NCI-H2227 treated with DMSO at 0.1 percent for 48 hours (cell line): ENCODE measurements around the gene OR8B2.
"Not testable (repeated sequence)": the region's sequence is repeated elsewhere in the genome, so short reads cannot be mapped to it uniquely, and the experiment has no call there.

ENCODE experiments used
- DNase-seq: peaks from one replicate; lab custom pipeline; 2025; lab: John Stamatoyannopoulos, UW

OR8B2 gene

DNA sequence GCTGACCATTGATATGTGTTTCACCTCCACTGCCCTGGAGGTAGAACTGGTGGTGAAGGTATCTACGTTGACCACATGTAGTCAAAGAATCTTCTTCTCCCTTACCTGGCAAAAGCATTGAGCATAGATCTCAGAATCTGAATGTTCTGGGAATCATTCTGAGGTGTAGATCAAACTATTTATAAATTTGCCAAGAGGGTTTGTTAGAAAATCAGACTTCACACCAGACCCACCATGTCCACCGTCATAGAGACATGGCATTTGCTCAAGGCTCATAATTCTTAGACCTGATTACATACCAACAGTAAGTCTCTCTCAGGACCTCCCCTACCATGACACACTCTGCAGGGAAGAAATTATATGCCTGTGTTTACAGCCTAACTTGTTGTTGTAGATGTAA lies at the start of gene OR8B2:
Gene OR8B2, minus strand, starts transcription at position 101 of the 400 bp plus-strand sequence. CDS start 1,156 bp downstream, outside the sequence.
- DNase-seq, result no peak

GRCh38 chr11:124429599-124429998 lies 45.3 kb upstream of the OR8B2 start:
- no peak for DNase-seq

GRCh38 chr11:124424384-124424921 lies 40.2 kb upstream of the OR8B2 start, which contains the start of gene OR8B4:
OR8B4 (minus strand) TSS chr11:124424871; CDS start chr11:124424871, 0 bp downstream.
- DNase-seq, result no peak

GRCh38 chr11:124421043-124421442 lies 36.7 kb upstream of the OR8B2 start:
- DNase-seq, result no peak

- DNase-seq, result peak; percentile 39
Measured at GRCh38 chr11:124415356-124415923, 31.1 kb upstream of the OR8B2 start.

DNA sequence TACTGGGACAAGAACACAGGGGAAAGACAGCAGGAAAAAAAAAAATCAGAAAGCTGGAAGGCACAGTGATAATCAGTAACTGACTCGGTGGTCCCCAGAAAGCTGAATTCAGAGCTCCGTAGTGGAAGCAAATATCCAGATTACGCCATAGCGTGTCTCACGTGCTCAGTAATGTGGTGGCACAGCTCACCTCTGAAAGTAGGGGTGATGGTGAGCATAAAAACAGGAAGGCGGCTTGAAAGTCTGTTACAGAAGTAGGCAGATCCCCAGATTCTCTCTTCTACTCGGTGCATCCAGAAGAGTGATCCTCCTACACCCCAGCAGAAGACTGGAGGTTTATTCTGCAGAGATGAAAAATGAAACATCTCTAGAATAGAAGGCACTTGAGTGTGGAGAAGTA lies 25.6 kb upstream of the OR8B2 start:
- DNase-seq, result no peak

DNA sequence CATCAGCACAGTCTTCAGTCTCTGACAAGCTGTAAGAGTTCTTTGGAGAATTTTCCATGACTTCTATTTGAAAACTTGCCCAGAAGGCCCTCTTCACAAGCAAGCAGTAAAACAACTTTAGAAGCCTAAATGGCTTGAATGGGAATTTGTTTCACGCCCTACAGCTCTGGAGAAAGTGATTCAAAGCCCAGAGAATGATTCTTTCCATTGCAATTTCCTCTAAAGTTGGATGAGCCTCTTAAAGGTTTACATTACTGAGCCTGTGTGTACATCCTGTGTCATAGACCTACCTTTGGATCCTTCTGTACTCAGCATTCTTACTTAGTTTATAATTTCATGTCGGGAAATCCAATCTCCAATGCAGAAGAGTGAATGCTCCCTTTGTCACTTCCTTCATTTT lies 21.3 kb upstream of the OR8B2 start:
- no peak for DNase-seq

GRCh38 chr11:124403186-124403585 lies 18.9 kb upstream of the OR8B2 start:
- not testable (repeated sequence) for DNase-seq

DNA sequence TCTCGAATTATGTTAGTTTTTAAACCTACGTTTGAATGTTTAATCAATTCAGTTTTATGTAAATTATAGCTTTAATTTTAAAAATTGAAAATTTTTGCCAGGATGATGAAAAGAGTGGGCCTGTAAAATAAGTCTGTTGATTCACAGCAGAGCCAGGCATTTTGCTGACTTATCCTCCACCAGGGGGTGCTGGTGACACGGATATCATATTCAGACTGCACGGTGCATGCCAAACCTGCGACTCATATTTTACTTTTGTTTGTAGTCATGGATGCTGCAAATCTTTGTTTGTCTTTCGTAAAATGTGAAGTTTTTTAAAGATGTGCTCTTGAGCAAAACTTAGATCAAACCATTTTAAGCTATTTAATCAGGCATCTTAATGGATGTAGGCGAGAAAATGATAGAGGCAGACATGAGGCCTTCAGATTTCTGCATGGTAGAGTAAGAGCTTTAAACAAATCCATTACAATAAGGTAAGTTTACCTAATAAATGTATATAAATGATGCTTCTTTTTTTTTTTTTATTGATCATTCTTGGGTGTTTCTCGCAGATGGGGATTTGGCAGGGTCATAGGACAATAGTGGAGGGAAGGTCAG lies 18.1 kb upstream of the OR8B2 start:
- DNase-seq, result no peak

DNA sequence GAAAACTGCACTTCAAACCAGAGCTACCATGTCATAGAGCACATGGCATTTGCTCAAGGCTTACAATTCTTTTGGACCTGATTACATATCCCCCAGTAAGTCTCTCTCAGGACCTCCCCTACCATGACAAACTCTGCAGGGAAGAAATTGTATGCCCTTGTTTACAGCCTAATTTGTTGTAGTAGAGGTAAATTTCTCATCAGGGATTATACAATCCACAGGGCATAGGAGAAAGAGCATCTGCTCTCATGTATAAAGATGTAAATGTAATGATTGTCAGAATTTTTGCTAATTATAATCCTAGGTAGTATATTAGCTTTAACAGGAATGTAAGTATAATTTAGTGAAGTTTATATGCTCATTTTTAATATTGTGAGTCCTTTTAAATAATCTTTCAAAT lies 14.6 kb upstream of the OR8B2 start, which contains the start of gene OR8B3:
Gene OR8B3, minus strand, starts transcription at position 101 of the 400 bp plus-strand sequence. CDS start 1,673 bp downstream, outside the sequence.
- no peak for DNase-seq

DNA sequence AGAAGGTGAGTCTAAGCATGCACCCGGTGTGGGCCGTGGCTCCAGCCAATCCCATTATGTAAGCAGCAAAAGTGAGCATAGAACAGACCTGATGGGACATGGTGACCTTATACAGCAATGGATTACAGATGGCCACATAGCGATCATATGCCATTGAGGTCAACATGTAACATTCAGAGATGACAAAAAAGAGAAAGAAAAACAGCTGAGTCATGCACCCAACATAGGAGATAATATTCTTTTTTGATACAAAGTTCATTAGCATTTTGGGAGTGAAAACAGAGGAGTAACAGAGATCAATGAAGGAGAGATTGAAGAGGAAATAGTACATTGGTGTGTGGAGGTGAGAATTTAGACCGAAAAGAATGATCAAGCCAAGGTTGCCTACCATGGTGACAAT lies 12.5 kb upstream of the OR8B2 start:
- not testable (repeated sequence) for DNase-seq

- DNase-seq, result no peak
Measured at GRCh38 chr11:124394408-124394807, 10.1 kb upstream of the OR8B2 start.

GRCh38 chr11:124382857-124383256 lies 1.4 kb downstream of the OR8B2 start:
- DNase-seq, result not testable (repeated sequence)

- DNase-seq, result no peak
Measured at GRCh38 chr11:124380585-124380984, 3.7 kb downstream of the OR8B2 start.

DNA sequence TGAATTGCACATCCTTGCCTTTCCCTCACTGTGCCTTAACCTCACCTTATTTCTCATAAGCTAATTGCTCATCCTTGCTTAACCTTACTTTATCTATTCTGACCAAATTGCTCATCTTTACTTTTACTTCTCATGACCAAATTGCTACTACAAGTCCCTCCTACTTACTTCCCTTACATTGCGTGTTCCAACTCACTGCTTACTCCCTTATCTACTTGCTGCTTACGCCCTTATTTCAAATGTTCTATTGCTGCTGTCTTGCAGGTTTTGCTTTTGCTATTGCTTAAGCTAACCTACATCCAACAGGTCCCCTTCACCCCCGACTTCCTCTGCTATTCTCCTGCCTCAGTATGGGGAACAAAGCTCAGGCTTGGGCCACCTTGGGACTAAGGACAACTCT lies 8.0 kb downstream of the OR8B2 start:
- DNase-seq, result no peak

DNA sequence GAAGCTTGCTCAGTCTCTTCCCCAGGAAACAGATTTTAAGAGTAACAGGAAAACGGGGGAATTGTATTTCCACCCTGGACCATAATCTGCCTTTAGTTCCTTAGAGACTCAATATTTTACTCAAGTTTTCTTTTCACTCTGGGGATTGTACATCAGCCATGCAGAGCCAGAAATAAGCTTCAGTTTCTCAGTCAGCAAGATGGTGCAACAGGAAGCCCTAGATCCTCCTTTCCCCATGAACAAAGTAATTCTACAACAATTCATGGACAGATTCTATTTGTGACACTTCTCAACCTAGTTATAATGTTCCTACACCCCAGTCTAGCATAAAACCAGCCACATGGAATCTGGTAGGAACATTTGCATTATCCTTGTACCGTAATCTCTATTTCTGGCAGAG lies 24.7 kb downstream of the OR8B2 start:
- DNase-seq, result no peak

DNA sequence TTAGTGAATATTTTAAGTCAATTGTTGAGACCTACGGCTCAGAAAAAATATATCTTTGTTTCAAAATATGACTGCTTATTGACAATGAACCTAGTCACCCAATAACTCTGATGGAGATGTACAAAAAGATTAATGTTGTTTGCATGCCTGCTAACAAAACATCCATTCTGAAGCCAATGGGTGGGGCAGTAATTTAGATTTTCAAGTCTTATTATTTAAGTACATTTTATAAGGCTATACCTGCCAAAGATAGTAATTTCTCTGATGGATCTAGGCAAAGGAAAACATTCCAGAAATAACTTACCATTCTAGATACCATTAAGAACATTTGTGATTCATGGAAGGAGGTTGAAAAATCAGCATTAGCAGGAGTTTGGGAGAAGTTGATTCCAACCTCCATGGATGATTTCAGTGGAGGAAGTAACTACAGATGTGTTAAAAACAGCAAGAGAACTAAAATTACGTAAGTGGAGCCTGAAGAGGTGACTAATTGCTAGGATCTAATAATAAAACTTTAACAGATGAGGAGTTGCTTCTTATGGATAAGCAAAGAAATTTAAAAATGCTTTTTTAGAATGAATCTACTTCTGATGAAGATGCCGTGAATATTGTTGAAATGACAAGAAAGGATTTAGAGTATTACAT lies 37.9 kb downstream of the OR8B2 start:
- no peak for DNase-seq

DNA sequence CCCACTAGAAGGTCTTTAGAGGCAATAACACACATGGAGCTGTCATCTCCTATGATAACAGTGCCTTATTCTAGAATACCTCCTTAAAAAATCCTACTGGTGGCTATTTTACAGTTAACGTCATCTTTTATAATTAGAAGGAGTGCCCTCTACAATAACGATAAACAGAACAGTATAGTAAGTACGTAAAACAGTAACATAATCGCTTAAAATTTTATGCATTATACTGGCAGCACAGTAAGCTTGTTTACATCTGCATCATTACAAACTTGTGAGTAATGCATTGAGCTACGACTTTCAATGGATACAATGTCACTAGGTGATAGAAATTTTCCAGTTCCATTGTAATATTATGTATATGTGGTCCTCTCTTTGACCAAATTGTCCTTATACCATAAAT lies 40.0 kb downstream of the OR8B2 start:
- DNase-seq, result no peak

DNA sequence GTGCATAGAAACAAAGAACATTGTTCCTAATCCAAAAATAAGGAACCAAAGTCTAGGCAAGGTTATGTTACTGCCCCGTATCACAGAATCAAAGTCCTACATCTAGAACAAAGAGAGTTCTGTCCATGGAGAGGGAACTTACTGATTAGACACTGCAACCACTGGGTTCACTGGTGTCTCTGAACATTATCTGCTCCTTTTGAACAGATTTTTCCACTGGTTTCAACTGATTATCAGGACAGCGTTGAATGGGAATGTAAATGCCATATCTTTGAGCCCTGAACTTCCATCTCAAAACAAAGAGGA lies 44.2 kb downstream of the OR8B2 start:
- no peak for DNase-seq

DNA sequence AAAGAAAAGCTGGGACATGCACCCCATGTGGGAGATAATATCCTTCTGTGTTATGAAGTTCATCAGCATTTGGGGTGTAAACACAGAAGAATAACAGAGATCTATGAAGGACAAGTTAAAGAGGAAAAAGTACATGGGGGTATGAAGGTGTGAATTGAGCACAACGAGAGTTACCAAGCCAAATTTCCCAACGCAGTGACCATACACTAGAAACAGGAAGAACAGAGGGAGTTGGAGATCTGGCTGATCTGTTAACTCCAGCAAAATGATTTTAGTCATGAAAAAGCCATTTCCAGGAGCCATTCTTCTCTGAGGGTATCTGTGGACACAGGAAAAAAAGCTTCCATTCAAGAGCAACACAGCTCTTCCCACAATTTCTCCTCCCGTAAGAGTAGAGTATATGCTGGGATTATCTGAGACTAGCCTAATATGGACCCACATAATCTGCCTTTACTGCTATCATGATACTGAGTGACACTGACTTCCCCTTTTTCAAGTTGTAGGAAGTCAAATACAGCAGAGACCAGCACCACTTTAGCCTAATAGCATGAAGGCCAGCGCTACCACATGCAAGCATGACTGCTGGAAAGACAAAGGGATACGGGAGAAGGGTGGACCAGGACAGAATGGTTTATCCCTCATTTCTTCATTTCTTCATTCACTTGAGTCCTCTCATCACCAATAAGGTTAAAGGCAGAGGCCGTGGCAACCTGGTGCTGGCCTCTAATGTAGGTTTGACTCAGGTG lies 44.7 kb downstream of the OR8B2 start:
- DNase-seq, result no peak
